HG03060 (cell line): ENCODE measurements around the gene UBL4A.

Experiments
- ATAC-seq: cut with Tn5 transposase; IDR thresholded peaks from one replicate; pipeline ENCODE4 v1.9.1; 2021; ENCODE audit warnings: low read depth, moderate number of reproducible peaks; ENCODE audit not compliant: unreplicated experiment

UBL4A gene

GRCh38 chrX:154484255-154485149, 1.9 kb downstream of the UBL4A start:
- ATAC-seq, result no peak

DNA sequence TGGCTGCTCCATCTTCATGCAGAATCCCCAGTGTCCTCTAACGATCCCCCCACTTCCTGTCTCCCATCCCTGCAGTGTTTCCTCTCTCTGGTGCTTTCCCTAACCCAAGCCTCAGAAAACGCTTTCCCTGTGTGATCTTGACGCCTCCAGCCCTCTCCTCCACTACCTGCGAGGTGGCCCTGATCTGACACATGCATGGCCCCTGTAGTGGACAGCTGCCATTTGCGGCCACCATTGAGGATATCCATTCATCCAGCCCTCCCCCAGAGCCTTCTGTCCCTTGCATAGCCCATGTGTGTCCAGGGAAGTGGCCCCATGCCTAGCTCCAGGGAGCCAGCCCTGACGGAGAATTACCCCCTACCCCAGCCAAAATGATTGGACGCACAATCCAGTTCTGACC, 3.1 kb downstream of the UBL4A start:
- ATAC-seq, result no peak

- no peak for ATAC-seq
These were observed 3.6 kb downstream of the UBL4A start for GRCh38 chrX:154482786-154483185.

- ATAC-seq, result no peak
These were observed 4.4 kb downstream of the UBL4A start for GRCh38 chrX:154481911-154482601.

- ATAC-seq, result no peak
These were observed 5.2 kb downstream of the UBL4A start for GRCh38 chrX:154481195-154481594.

DNA sequence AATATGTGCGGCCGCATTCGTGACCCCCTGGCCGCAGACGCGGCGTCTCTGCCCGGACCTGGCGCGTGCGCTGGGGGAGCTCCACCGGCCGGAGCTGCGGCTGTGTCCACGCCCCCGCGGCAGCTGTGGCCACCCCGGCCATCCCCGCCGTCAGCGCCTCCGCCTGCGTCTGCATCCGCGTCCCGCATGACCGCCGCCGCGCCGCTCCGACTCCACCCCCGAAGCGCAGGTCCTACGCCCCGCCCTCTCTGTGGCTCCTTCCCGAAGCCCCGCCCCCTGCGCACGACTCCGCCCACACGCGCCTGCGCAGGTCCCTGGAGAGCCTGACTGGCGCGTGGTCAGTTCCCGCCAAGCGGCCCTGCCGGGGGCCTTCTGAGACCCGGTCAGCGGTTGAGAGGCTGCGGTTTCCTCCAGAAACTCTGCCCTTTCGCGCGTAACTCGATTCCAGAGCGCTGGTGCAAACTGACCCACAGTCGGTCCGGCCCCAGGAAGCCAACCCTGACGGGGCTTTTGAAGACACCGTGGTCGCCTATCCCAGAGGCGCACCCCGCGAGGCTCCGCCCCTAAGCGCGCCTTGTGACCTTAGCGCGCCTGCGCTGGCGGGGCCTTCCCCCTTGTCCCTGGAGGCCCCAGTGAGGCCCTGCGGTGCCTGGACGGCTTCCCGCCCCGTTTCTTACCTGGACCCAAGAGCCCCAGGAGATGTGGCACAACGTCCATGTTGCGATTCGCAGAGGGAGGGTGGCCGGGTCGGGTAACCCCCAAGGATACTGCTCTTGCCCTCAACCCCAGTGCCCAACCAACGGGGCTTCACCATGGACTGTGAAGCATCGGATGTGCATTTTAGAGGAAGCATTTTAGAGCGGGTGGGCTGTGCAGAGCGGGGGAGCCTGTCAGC, 7.4 kb downstream of the UBL4A start, which contains the start of gene LAGE3:
Gene LAGE3 (minus strand): TSS at position 554 of the 895 bp plus-strand sequence. CDS start 366 bp downstream, at position 188.
- peak; percentile 68 for ATAC-seq

DNA sequence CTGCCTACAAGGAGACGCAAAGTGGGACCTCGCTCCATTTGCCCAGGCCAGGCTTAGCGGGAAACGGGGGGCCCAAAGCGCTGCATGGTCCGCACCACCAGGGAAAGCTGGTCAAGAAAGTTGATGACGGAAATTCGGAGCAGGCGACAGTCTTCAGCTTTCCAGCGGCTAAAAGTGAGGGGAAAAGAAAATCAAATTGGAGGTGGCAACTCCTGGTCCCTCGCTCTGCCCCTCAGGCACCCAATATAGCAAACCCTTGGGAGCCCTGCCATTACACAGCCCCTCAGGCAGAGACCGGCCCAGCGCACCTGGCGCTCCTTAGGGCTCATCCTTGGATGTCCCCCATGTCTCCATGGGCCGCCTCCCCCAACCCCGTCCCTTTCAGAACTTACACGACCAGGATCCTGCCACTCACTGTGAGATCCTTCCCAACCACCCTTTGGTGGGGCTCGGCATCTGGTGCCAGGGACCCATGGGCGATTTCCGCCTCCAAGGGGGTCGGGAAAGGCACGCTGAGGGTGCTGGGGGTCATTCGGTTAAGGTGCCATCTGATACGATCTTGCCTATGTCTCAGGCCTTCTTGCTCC, 8.4 kb downstream of the UBL4A start:
- no peak for ATAC-seq

DNA sequence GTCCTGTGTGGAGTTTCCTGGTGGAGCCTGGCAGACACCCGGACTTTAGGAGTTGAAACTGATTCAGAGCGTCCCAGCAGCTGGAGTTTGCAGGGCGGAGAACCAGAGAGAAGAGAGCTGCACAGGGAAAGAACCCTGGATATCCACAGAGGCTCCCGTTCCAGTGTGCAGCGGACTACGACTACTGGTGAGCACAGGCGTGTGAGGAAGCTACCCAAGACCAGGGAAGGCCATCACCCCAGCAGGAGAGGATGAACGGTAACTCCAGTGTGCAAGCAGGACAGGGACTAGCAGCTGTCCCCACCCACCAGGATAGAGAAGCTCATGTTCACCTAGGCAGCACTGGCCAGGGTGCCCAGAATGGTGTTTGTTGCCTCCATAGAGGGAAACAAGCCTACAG, 9.6 kb downstream of the UBL4A start:
- ATAC-seq, result no peak

DNA sequence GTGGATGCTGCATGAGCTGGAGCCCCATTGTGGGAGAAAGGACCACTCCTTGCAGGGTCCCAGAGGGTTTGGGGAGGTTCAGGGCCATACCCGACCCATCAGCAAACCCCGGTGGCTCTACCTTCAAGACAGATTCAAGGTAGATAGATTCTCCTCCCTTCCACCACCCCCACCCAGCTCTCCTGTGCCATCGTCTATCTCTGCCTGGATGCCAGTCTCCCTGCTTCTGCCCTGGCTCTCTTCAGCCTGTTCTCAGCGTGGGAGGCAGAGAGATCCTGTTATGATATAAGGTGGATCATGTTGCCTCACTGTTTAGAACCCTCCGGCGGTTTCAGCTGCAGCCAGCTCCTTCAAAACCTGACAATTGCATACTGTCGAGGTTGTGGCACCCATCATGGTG, 12.7 kb downstream of the UBL4A start:
- no peak for ATAC-seq

- ATAC-seq, result no peak
These were observed 13.5 kb downstream of the UBL4A start for GRCh38 chrX:154472685-154473632.

- ATAC-seq, result no peak
These were observed 14.4 kb downstream of the UBL4A start for GRCh38 chrX:154471839-154472684.

- no peak for ATAC-seq
These were observed 15.4 kb downstream of the UBL4A start for GRCh38 chrX:154470914-154471568.

DNA sequence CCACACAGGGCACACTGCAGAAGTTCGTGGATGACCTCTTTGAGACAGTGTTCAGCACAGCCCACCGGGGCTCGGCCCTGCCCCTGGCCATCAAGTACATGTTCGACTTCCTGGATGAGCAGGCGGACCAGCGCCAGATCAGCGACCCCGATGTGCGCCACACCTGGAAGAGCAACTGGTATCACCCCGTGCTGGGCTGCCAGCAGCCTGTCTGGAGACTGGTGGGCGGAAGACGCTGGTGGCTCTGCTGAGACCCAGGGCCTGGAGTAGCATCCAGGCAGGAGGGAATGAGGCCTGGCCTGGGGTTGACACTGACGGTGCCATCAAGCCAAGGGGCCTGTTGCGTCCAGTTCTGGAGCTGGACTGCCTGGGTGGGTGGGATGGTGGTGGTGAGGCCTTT, 16.0 kb downstream of the UBL4A start:
- no peak for ATAC-seq

GRCh38 chrX:154469880-154470279, 16.5 kb downstream of the UBL4A start:
- ATAC-seq, result no peak

GRCh38 chrX:154469114-154469513, 17.3 kb downstream of the UBL4A start:
- no peak for ATAC-seq

GRCh38 chrX:154468217-154468616, 18.2 kb downstream of the UBL4A start:
- ATAC-seq, result no peak

- ATAC-seq, result no peak
These were observed 18.9 kb downstream of the UBL4A start for GRCh38 chrX:154467556-154467955.

- no peak for ATAC-seq
These were observed 19.5 kb downstream of the UBL4A start for GRCh38 chrX:154466907-154467306.
